ENCODE results near the gene VAC14.

GRCh38 chr16:70729292-70729691 is 71.7 kb downstream of the VAC14 start:
- no peak for TF ChIP-seq POLR2A (IDR thresholded peaks at IDR 0.05; ENCODE audit: low read depth, low read length)
- no peak for TF ChIP-seq POLR2AphosphoS5 (IDR thresholded peaks at IDR 0.05; ENCODE audit: low read depth, low read length)
